ENCODE data around the gene EML1.

The EML1 gene, protein sequence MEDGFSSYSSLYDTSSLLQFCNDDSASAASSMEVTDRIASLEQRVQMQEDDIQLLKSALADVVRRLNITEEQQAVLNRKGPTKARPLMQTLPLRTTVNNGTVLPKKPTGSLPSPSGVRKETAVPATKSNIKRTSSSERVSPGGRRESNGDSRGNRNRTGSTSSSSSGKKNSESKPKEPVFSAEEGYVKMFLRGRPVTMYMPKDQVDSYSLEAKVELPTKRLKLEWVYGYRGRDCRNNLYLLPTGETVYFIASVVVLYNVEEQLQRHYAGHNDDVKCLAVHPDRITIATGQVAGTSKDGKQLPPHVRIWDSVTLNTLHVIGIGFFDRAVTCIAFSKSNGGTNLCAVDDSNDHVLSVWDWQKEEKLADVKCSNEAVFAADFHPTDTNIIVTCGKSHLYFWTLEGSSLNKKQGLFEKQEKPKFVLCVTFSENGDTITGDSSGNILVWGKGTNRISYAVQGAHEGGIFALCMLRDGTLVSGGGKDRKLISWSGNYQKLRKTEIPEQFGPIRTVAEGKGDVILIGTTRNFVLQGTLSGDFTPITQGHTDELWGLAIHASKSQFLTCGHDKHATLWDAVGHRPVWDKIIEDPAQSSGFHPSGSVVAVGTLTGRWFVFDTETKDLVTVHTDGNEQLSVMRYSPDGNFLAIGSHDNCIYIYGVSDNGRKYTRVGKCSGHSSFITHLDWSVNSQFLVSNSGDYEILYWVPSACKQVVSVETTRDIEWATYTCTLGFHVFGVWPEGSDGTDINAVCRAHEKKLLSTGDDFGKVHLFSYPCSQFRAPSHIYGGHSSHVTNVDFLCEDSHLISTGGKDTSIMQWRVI

DNA sequence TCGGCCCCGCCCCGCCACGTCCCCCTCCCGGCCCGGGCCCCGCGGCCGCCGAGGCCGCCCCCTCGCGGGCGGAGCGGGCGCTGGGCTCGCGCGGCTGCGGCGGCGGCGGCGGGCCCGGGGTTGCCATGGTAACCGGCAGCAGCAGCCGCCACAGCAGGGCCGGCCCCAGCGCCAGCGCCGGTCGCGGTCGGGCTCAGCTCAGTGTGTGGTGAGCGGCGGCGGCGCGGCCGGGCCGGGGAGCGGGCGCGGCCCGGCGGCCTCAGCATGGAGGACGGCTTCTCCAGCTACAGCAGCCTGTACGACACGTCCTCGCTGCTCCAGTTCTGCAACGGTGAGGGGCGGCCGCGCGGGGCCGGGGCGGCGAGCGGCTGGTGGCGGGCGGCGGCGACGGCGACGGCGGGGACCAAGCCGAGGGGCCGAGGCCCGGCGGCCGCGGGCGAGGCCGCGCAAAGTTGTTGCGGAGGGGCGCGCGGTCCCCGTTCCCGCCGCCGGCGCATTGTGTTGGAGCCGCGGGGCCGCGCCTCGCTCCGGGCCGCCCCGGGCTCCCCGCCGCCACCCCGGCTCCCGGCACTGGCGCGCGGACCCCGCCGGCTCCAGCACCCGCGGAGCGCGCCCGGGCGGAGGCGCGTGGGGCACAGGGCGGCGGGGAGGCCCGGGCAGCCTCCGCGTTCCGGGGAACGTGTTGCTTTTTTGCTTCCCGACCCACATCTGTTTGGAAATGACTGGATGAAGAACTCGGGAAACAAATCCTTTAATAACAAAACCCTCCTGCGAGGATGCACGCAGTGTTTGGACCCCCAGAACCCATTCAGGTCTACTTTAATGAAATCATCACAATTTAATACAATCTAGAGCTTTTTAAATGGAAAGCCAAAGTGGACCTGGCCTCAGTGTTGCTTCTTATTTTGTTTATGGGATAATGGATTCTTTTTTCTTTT is at the start of gene EML1:
TSS of gene EML1 (plus strand) at position 201 of the 938 bp plus-strand sequence. CDS start at position 265, 64 bp downstream.
- peak; percentile 80 for DNase-seq

DNA sequence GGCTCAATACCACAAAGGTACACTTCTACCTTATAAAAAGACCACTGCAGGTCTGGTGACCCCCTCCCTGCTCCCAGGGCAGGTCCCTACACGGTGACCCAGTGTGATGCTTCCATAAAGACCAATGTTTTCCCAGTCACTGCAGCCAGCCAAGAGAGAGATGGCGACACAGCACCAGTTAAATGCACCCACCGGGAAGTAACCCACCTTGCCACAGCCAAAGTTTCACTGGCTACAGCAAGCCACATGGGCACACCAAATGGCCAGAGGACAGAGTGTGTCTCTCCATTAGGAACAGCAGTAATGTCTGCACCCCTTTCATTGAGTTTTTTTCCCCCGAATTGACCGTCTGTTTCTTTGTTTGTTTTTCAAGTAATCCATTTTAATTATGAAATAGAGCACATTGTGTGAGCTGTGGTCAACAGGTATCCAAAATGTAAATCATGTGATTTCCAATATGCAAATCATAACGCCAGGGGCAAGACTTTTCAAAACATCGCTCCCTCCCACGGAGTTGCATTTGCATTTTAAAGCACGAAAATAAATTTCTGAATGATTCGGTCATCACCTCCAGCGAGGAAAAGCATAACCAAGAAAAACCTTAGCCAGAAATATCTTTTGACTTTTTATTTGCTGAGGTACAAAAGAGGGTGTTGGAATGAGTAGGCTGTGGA is 48.9 kb upstream of the EML1 start:
- no peak for DNase-seq
- ATAC-seq: no peak

More for the DNA sequence above, at the start of gene EML1:
- ATAC-seq: peak; percentile 88

DNA sequence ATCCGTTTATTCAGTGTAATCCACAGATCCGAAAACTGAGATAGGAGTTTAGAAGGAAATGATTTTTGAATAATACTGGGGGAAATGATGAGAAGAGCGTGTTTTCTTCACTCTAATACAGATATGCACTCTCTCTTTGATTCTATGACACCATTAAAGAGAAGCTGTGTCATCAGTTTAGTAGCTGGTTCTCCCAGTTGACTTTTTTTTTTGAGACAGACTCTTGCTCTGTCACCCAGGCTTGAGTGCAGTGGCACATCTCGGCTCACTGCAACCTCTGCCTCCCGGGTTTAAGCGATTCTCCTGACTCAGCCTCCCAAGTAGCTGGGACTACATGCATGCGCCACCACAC is 48.4 kb upstream of the EML1 start:
- no peak for DNase-seq
- no peak for ATAC-seq

DNA sequence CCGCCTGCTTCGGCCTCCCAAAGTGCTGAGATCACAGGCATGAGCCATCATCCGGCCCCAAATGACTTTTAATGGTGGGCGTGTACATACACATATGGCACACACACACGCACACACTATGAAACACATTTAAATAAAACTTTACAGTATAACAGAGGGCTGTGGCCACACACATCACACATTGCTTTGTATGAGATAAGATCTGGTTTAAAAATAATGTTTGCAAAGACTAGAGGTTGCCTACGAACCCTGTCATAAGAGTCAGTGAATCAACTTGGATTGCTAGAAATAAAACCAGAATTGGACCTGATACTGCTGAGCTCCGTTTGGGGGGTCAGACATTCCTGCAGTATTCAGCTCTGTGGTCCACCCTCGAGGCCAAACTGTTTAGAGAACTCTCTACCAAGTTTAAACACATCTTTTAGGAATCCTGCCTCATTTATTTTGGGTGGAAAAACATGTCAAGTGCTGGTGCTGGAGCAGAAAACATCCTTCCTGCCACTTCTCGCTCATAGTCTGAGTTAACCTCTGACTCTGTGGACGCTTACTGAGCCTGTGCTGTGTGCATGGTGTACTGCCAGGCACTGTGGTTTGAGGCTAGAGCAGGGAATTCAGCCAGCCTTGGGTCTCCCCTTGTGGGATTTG is 47.8 kb upstream of the EML1 start:
- DNase-seq: no peak
- no peak for ATAC-seq

DNA sequence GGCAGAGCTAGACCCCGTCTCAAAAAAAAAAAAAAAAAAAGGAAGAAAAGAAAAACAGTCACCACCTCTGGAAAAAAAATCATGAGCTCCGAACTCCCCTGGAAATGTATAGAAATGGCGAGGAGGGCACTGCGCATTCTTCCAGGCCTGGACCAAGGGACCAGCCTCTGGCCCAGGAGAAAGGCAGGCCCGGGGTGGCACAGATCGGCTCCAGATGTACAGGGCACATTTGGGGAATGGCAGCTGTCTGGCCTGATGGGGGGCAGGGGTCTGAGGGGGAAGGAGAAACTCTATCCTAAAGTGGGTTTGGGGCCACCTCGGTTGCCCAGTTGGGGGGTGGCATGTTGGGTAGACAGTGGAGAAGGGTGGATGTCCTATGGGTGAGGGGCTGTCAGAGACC is 46.0 kb upstream of the EML1 start:
- DNase-seq (no peak), ATAC-seq (no peak)

DNA sequence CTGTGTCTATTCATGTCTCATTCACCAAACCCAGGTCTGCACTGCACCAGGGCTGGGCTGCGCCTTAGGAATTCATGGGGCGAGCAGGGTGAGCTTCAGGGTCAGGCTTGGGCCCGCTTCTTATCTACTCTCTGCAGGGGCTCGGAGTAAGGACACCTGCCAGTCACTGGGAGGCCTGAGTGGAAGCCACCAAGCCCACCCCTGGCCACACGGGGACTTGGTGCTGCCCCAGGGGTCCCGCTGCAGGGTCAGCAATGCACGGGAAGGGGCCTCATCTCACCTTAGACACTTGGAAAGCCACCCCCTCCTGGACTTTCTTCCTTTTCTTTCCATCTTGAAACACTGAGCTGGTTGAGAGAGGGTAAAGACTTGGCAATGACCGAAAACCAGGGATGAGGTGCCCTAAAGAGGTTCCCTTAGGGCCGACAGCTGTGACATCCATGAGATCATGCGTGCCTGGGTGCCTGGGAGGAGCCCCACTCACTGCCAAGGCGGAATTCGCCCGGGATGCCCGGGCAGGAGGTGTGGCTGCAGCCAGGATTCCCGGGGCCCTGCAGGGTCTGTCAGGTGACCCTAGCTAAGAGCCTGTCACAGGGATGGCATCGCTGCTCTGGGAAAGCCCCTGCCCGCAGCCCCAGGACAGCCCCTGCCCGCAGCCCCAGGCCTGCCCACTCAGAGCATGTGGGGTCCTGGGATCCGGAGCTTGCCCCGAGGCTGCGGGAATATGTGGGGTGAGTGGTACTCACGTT is 45.5 kb upstream of the EML1 start:
- ATAC-seq: no peak
- no peak for DNase-seq

DNA sequence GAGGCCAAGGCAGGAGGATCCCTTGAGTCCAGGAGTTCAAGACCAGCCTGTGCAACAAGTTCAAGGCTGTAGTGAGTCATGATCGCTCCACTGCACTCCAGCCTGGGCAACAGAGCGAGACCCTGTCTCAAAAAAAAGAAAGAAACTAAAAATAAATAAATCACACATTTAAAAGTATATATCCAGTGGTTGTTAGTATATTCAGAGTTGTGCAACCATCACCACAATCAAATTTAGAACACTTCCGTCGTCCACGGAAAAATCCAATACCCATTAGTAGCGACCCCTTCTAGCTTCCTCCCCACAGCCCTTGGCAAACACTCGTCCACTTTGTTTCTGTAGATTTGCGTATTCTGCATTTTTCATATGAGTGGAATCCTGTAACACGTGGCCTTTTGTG is 44.7 kb upstream of the EML1 start:
- DNase-seq: no peak

DNA sequence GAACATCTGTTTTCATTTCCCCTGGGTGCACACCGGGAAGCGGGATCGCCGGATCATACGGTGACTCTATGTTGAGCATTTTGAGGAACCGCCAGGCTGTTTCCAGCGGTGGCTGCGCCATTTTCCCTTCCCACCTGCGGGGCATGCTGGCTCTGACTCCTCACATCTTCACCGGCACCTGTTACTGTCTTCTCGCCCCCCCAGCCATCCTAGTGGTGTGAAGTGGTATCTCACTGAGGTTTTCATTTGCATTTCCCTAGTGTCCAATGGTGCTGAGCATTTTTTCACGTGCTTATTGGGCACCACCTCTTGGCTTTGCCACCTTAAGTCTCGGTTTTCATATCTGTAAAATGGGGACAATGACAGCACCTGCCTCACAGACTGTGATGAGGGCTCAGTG is 44.1 kb upstream of the EML1 start:
- no peak for ATAC-seq

More for the DNA sequence above, 44.7 kb upstream of the EML1 start:
- ATAC-seq: no peak

DNA sequence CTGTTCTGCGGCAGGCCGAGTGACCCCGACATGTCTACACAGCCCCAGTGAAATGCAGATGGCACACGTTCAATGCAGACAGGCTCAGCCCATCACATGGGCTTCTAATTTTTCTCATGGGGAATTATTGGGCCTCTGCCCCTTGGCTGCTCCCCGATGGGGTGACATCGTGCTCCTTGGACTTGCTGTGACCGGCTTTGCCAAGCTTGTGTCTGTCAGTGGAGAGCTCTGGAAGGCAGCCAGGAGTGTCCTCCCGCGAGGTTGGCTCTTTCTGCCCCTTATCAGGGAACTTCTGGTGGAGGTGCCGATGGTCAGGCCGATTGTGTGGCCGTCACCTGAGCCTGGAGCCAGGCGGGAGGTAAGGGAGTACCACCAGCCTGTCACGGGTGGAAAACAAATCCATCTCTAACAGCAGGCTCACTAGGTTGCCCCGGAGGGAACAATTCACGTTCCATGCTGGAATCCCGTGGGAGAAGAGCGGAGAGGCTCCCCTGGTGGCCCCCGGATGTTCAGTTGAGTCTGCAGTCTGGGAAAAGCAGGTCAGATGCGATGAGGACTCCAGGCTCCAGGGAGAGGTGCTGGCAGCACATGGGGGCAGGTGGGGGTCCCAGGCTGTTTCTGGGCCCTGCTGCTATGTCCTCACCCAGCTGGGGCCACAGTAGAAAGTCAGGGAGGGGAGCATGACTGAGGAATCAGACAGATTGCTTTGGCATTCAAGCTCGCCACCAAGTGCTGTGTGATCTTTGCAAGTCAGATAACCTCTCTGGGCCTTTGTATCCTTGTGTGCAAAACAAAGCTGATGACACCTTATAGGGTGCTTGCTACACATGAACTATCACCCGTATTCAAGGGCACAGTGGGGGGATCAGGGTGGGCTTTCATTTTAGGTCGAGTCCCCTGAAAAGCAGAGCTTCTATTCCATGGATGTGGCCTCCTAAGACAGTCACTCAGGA is 43.2 kb upstream of the EML1 start:
- ATAC-seq (no peak), DNase-seq (no peak)

More for the DNA sequence above, 44.1 kb upstream of the EML1 start:
- DNase-seq: no peak

DNA sequence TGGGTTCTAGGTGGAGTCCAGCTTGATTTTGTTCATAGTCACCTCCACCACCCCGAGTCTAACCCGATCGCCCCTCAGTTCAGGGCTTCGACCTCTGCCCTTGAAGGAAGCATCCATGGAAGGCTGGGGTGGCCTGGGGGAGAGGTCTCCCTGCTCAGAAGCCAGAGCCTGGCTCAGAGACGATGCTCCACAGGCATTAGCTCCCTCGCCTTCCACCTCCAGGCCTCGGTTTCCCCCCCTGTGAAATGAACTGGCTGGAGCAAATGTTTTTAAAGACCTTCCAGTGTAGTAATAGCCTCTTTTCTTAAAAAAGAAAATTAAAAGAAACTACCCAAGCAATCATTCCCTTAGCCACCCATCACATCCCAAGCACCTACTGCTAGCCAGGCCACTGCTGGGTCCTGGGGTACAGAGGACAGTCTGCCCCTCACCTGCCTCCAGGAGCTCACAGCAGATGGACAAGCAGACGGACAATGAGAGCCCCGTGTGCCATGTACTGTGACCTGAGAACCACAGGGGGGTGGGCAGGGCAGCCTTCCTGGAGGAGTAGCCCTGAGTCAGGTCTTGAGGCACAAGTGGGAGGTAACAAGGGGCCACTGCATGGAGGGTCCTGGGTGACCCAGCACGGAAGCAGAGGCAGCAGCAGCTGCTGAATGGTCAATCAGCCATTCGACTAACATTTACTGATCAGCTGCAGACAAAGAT is 42.3 kb upstream of the EML1 start:
- ATAC-seq (no peak), DNase-seq (no peak)

DNA sequence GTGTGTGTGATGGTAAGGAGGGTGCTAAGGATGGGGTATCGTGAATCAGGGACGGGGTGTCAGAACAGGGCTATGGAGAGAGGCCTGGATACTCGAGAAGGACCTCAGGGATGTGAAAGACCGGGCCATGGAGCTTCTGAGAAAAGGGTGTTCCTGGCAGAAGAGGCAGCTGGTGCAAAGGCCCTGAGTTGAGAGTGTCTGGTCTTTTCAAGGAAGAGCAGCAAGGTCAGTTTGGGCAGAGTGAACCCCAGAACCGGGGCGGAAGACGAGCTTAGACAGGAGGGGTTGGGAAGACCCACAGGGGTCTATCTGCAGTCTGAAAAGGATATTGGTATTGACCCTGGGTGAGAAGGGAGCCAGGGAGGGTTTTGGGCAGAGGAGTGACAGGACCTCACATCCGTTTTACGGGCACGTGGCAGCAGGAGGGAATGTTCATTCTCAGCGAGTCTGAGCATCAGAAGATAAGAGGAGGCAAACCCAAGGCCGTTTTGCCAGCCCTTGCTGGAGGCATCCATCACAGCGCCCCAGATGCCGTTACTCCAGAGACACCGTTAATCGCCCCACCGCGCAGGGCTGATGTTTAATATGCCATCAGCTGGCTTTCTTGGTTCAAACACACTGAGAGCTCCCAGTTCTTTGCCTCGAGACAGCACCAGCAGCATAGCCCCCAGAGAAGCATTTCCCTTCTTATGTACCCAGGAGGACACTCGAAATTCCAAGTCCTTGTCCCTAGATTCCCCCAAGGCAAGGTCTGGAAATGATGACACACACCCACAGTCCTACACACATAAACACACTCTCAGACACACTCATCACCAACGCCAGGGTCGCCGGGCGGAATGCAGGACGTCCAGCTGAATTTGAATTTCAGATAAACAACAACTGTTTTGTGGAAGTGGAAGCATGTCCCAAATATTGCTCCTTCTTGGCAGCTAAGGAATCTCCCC is 41.4 kb upstream of the EML1 start:
- ATAC-seq (no peak), DNase-seq (no peak)

DNA sequence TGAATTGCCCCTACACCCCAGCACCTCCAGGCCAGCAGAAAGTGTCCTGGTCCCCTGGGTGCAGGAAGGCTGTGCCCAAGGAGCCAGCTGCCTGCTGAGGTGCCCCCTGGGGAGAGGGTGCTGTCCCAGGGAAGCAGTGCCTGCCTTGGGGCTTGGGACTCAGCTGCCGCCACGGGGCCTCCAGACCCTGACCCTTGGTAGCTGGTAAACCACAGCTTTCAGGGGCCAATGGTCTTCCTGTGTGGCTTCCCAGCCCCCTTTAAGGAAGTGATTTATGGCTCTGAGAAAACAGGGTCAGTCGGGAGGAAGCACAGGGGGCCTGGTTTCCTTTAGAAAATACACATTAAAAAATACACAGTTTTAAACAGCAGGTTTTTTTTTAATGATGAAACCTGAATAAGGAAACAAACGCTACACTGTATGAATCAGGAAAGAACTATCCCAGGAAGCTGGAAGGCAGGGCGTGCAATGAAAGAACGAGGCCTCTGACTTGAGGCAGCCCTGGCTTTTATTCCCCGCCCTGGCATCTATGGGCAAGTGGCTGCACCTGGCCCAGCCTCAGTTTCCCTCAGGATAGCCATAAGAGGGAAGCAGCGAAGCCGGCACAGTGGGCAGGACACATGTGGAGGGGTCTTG is 40.6 kb upstream of the EML1 start:
- DNase-seq (no peak), ATAC-seq (no peak)

DNA sequence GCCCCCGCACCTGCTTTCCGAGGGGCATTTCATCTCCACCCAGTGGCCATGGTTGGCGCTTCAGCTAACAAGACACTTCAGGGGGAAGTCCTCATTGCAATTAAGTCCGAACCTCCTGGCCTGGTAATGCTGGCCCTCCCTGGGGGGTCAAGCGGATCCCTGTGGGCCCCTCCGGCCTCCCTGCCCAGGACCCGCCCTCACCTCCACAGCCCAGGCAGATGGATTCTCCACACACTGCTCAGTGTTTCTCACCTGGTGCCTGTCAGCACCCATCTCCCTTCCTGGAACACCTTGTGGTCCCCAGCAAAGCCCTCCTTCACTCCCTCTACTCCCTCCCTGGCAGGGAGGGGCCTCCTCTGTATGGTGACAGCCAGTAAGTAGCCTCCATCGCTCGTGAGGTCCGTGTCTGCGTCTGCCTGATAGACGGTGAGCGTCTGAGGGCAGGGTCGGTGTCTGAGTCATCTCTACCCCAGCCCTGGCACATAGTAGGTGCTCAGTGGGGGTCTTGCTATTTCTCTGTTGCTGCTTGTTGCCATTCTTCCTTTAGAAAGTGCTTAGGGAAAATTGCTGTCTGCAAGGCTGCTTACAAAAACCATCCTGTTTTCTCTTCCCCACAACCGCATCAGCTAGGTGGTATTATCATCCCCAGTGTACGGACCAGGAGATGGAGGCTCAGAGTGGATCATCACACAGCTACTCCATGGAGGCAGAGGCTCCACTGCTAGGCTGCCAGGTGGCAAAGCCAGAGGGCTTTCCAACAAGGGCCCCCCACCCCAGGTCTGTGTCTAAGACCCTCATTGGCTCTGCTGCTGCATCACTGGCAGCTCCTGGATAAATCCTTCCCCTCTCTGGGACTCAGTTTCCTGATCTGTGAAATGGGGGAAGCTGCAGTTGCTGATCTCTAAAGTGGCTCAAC is 39.7 kb upstream of the EML1 start:
- no peak for DNase-seq
- ATAC-seq: no peak

DNA sequence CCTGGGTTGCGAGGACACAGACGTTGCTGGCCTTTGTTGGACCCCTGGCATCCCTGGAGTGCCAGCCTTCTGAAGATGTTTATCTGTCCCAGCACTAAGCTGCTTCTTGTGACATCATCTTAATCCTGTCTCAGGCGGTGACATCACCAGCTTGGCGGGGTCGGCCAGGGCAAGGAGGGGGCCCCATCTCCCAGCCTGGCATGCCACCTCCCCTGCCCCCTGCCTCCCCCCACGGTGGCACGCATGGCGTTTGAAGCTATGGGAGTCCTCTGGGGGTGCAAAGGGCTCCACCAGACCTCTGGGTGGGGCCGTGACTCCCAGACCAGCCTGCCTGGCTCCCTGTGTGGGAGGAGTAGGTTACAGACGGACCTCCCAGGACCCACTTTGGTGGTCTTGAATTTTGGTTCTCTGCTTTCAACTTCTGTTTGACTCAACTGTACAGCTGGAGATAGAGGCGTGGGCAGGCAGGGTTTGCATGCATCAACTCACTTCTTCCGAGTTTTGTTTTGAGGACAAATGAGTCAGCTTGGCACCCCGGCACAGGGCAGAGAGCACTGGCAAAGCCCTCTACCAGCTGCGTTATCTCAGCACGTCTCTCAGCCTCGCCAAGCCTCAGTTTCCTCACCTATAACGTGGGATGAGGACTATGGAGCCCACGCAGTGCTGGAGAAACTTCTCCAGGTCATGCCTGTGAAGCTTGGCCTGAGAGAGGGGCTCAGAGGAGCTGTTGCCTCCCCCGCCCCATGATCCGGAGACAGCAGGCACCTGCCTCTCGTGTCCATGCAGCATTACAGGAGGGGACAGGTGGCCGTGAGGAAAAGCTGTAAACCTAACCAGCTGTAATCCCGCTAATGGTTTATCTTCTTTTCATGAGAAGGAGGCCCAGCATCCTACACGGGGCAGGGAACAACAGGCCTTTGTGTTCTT is 38.8 kb upstream of the EML1 start:
- DNase-seq (no peak), ATAC-seq (peak; percentile 40)

DNA sequence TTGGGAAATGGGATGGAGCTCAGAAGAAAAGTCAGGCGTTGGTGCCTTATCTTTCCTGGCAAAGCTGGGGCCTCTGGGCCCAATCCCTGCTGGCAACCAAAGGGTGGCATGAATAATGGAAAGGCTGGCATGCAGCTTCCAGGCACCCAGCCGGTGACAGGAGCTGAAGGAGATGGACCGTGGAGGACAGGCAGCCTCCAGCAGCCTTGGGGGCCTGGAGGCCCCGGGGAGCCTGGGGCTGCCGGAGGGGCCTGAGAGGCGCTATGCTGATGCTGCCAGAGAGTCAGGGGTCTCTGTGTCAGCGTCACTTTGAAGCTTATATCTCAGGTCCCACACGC is 38.2 kb upstream of the EML1 start:
- ATAC-seq: no peak
- no peak for DNase-seq

All from stimulated activated naive CD8-positive, alpha-beta T cell treated with anti-CD3 and anti-CD28 coated beads, Interleukin-15, Interleukin-2, amounts not matched to agents 100 U/mL and 50 U/mL, for 24 hours (primary cell).